MM.1S (cell line): Measurements from ENCODE around the gene F11R.

Source experiments
- EZH2phosphoT487 ChIP-seq: fragments of 300-600 bp; sonication (generic); IDR thresholded peaks from 2 replicates; pipeline ENCODE4 v1.6.1; 2018; ENCODE audit warnings: antibody characterized with exemption, low read length
- TF ChIP-seq, protein P1 (sequence below): fragments of 300-600 bp; sonication (generic); IDR thresholded peaks from 2 replicates; pipeline ENCODE4 v1.5.1; 2016; ENCODE audit warnings: antibody characterized with exemption, low read length, mixed read lengths

- TF ChIP-seq, protein P1, sequence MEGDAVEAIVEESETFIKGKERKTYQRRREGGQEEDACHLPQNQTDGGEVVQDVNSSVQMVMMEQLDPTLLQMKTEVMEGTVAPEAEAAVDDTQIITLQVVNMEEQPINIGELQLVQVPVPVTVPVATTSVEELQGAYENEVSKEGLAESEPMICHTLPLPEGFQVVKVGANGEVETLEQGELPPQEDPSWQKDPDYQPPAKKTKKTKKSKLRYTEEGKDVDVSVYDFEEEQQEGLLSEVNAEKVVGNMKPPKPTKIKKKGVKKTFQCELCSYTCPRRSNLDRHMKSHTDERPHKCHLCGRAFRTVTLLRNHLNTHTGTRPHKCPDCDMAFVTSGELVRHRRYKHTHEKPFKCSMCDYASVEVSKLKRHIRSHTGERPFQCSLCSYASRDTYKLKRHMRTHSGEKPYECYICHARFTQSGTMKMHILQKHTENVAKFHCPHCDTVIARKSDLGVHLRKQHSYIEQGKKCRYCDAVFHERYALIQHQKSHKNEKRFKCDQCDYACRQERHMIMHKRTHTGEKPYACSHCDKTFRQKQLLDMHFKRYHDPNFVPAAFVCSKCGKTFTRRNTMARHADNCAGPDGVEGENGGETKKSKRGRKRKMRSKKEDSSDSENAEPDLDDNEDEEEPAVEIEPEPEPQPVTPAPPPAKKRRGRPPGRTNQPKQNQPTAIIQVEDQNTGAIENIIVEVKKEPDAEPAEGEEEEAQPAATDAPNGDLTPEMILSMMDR = no peak
- no peak for TF ChIP-seq EZH2phosphoT487
Measured at GRCh38 chr1:160981584-160982411, 39.2 kb downstream of the F11R start.
